ENCODE results near the gene HNRNPL. TPM values are rescaled to one million over a fixed set of nuclear protein-coding genes. Genes with fewer than 3 reads are reported as not detected.

HNRNPL gene
- total and polyA plus RNA-seq, 10 of the 15 experiments (the other 5 are each of a cell fraction or from before 2014, with no cell fraction given): 32.5 to 512 (median 306) TPM

DNA sequence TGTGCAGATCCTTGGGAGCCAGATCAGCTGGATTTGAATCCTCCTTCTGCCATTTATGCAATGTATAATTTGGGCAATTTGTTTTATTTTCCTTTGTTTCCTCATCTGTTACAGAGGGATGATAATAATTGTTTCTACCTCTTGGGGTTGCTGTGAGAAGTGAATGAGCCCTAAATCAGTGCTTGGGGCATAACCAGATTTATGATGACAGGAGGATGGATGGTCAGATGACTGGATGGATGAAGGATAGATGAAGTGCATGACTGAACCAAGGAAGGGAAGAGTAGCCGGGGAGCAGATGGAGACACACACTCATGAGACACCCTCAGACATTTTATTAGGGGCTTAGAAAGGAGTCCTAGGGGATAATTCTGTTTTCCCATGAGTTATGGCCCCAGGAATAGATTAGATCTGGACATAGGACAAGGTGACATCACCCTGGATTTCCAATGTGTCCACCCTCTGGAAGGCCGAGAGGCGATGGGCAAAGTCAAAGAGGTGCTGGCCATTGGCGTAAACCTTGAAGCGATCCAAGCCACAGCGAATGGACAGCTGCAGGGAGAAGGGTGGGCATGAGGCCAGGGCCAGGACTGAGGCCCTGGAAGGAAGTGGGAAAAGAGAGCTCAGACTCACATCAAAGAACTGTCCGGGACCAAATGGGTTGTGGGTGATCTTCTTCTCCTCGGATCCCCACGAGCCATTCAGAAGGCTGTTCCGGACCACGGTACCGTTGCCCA, 48.3 kb downstream of the HNRNPL start:
- Histone ChIP-seq H3K27me3 (replicated peaks in 1 of 2; ENCODE audit: control insufficient read depth in 2 of 2, insufficient read depth in 2 of 2, low read length in 1 of 2) (no peaks in the 10 kb centered on the region), H3K4me2 (ENCODE audit: control insufficient read depth, insufficient read depth) (no peak overlapping the region), H3K27ac (ENCODE audit: control insufficient read depth, insufficient read depth) (no peak overlapping the region), H3K4me3 (no peak overlapping the region), H4K20me1 (ENCODE audit: control insufficient read depth, insufficient read depth) (no peaks in the 10 kb centered on the region), H2AFZ (ENCODE audit: control insufficient read depth, low read depth, low read length) (no peak overlapping the region), H3K79me2 (ENCODE audit: control insufficient read depth, insufficient read depth, low read length) (no peaks in the 10 kb centered on the region), H3K9ac (ENCODE audit: control insufficient read depth, insufficient read depth, low read length) (no peak overlapping the region), H3K36me3 (ENCODE audit: control insufficient read depth in 2 of 2, insufficient read depth in 2 of 2, low read length in 1 of 2) (no peaks in the 10 kb centered on the region), H3K9me3 (replicated peaks; ENCODE audit: control insufficient read depth, insufficient read depth, low read length) (no peaks in the 10 kb centered on the region), H3K4me1 (ENCODE audit: control insufficient read depth, insufficient read depth, low read length) (no peaks in the 10 kb centered on the region)
- in situ Hi-C loops (cut with MboI): no loop called here
- ChIA-PET POLR2A (no interaction called here), RAD21 (ENCODE audit: unreplicated experiment) (no interaction called here), CTCF (interaction anchor here (1.5 kb wide), 1 partner anchor 12 kb away, joined by 3 read pairs; no protein-coding TSS in a partner anchor), SMC1A (ENCODE audit: uncharacterized antibody, unreplicated experiment) (no interaction called here)
- no peak for TF ChIP-seq LARP7 (IDR thresholded peaks at IDR 0.05)
- TF ChIP-seq JUND (IDR thresholded peaks at IDR 0.05; ENCODE audit: low read depth, low read length): no peak
- no peak for TF ChIP-seq SREBF1 (IDR thresholded peaks at IDR 0.05; ENCODE audit: low read length)
- TF ChIP-seq ESRRA (IDR thresholded peaks at IDR 0.05; ENCODE audit: low read length): no peak
- TF ChIP-seq NRF1 (conservative IDR thresholded peaks at IDR 0.05; ENCODE audit: low read depth, low read length): no peak
- no peak for TF ChIP-seq SP1 (IDR thresholded peaks at IDR 0.05; ENCODE audit: low read depth, low read length)
- TF ChIP-seq FOXK2 (IDR thresholded peaks at IDR 0.05): no peak
- TF ChIP-seq RAD51 (IDR thresholded peaks at IDR 0.05): no peak
- TF ChIP-seq, protein P1, sequence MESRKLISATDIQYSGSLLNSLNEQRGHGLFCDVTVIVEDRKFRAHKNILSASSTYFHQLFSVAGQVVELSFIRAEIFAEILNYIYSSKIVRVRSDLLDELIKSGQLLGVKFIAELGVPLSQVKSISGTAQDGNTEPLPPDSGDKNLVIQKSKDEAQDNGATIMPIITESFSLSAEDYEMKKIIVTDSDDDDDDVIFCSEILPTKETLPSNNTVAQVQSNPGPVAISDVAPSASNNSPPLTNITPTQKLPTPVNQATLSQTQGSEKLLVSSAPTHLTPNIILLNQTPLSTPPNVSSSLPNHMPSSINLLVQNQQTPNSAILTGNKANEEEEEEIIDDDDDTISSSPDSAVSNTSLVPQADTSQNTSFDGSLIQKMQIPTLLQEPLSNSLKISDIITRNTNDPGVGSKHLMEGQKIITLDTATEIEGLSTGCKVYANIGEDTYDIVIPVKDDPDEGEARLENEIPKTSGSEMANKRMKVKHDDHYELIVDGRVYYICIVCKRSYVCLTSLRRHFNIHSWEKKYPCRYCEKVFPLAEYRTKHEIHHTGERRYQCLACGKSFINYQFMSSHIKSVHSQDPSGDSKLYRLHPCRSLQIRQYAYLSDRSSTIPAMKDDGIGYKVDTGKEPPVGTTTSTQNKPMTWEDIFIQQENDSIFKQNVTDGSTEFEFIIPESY (IDR thresholded peaks at IDR 0.05): no peak
- TF ChIP-seq, protein P2, sequence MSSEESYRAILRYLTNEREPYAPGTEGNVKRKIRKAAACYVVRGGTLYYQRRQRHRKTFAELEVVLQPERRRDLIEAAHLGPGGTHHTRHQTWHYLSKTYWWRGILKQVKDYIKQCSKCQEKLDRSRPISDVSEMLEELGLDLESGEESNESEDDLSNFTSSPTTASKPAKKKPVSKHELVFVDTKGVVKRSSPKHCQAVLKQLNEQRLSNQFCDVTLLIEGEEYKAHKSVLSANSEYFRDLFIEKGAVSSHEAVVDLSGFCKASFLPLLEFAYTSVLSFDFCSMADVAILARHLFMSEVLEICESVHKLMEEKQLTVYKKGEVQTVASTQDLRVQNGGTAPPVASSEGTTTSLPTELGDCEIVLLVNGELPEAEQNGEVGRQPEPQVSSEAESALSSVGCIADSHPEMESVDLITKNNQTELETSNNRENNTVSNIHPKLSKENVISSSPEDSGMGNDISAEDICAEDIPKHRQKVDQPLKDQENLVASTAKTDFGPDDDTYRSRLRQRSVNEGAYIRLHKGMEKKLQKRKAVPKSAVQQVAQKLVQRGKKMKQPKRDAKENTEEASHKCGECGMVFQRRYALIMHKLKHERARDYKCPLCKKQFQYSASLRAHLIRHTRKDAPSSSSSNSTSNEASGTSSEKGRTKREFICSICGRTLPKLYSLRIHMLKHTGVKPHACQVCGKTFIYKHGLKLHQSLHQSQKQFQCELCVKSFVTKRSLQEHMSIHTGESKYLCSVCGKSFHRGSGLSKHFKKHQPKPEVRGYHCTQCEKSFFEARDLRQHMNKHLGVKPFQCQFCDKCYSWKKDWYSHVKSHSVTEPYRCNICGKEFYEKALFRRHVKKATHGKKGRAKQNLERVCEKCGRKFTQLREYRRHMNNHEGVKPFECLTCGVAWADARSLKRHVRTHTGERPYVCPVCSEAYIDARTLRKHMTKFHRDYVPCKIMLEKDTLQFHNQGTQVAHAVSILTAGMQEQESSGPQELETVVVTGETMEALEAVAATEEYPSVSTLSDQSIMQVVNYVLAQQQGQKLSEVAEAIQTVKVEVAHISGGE (CRISPR knock-in tag; IDR thresholded peaks at IDR 0.05): no peak
- TF ChIP-seq CBFB (IDR thresholded peaks at IDR 0.05; ENCODE audit: low read depth): no peak
- FAIRE-seq (no peak), DNase-seq (ENCODE audit: low read depth, low spot score) (no peak), ATAC-seq (no peak)
- BruUV-seq (replicated peaks): no TSS peak
- WGBS (ENCODE audit: insufficient coverage, insufficient replicate concordance, low lambda C conversion rate, missing lambda C conversion rate): 79% methylated on average over 12 of the region's 12 CpGs
- intact Hi-C loops (cut with micrococcal nuclease; ENCODE audit: unreplicated experiment): no loop called here
